Neuron (in vitro differentiated cells): ENCODE results near the gene TSPO2.
"Not testable (repeated sequence)": the region's sequence is repeated elsewhere in the genome, so short reads cannot be mapped to it uniquely, and the experiment has no call there.

Source experiments
- H2AFZ ChIP-seq: one replicate; pipeline ENCODE4 v1.6.1; 2013; ENCODE audit warnings: low read depth, mild to moderate bottlenecking, inconsistent platforms, low read length, moderate library complexity
- H3K27me3 ChIP-seq: one replicate; pipeline ENCODE4 v1.6.1; 2013; ENCODE audit warnings: low read length; ENCODE audit not compliant: insufficient read depth
- H3K36me3 ChIP-seq: one replicate; pipeline ENCODE4 v1.6.1; 2013; ENCODE audit warnings: low read length; ENCODE audit not compliant: insufficient read depth
- H3K4me1 ChIP-seq: one replicate; pipeline ENCODE4 v1.6.1; 2013; ENCODE audit warnings: low read length; ENCODE audit not compliant: insufficient read depth
- H3K4me3 ChIP-seq: 2 replicates; pipeline ENCODE4 v1.5.1; 2013; ENCODE audit warnings: mild to moderate bottlenecking, low read length, moderate library complexity
- H3K9me3 ChIP-seq: one replicate; pipeline ENCODE4 v1.6.1; 2013; ENCODE audit warnings: low read length

The TSPO2 gene

DNA sequence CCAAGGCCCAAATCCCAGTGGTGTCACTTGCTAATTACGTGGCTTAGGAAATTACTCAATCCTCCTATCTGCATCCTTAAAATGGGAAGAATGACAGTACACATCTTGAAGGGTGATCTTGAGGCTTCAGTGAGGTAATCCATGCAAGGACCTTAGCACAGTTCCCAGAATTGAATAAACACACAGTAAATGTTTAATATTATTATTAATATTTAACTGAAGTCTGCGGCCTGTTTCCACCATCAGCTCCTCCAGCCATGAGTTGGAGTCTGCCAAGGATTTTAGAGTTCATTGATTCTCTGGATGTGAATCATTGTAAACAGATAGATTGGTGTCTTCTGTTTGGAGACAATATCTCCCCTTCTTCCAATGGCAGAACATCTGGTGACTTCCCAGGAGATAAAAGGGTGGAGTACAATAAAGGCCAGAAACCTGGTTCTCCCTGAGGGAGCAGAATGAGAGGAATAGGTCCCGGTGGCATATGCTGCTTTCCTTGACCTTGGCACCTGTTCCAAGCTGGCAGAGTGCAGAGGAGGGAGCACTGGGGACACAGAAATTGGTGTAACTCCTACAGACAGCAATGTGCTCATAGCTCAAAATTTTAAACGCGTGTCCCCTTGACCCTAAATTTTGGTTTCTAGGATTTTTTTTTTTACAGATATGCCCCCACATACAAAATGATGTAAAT is 28.7 kb upstream of the TSPO2 start:
- H3K4me1 ChIP-seq = no peaks in the 10 kb centered on the region
- H3K36me3 ChIP-seq = no peaks in the 10 kb centered on the region
- no peaks in the 10 kb centered on the region for H3K9me3 ChIP-seq
- no peak overlapping the region for H2AFZ ChIP-seq
- no peaks in the 10 kb centered on the region for H3K27me3 ChIP-seq
- H3K4me3 ChIP-seq = no peak overlapping the region

- no peaks in the 10 kb centered on the region for H3K36me3 ChIP-seq
- H3K27me3 ChIP-seq = no peaks in the 10 kb centered on the region
- no peaks in the 10 kb centered on the region for H3K4me1 ChIP-seq
- H2AFZ ChIP-seq = no peak overlapping the region
- H3K4me3 ChIP-seq = no peak overlapping the region
- H3K9me3 ChIP-seq = no peaks in the 10 kb centered on the region
Measured at GRCh38 chr6:41014780-41015179, 27.5 kb upstream of the TSPO2 start.

GRCh38 chr6:41015860-41016259 is 26.4 kb upstream of the TSPO2 start:
- H3K36me3 ChIP-seq, H3K4me3 ChIP-seq, H3K4me1 ChIP-seq, H3K27me3 ChIP-seq, H2AFZ ChIP-seq, H3K9me3 ChIP-seq: not testable (repeated sequence)

DNA sequence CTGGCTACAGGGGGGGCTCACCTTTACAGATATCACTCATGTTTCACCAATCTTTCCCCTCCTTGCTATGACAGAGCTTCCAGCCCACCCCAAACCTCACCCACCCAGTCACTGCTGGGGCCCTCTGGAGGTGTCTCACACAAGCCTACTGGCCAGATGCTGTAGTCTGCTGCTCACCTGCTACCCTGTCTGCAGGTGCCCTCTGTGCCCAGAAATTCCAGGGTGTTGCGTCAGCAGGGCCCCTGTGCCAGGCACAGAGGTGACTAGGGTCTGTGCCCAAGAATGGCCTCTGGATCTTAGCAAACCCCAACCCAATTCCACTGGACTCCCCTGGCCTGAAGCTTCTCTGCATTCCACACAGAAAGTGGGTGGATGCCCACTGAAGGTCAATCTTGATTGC is 24.6 kb upstream of the TSPO2 start:
- Histone ChIP-seq H3K4me3 (no peak overlapping the region), H3K9me3 (no peaks in the 10 kb centered on the region), H3K4me1 (no peaks in the 10 kb centered on the region), H3K27me3 (no peaks in the 10 kb centered on the region), H2AFZ (no peak overlapping the region), H3K36me3 (no peaks in the 10 kb centered on the region)

GRCh38 chr6:41021832-41022231 is 20.4 kb upstream of the TSPO2 start:
- Histone ChIP-seq H3K4me1 (no peaks in the 10 kb centered on the region), H3K4me3 (no peak overlapping the region), H3K27me3 (no peaks in the 10 kb centered on the region), H3K36me3 (no peaks in the 10 kb centered on the region), H2AFZ (no peak overlapping the region), H3K9me3 (no peaks in the 10 kb centered on the region)

GRCh38 chr6:41022294-41022693 is 20.0 kb upstream of the TSPO2 start:
- Histone ChIP-seq H3K4me3 (no peak overlapping the region), H3K27me3 (no peaks in the 10 kb centered on the region), H2AFZ (no peak overlapping the region), H3K36me3 (no peaks in the 10 kb centered on the region), H3K9me3 (no peaks in the 10 kb centered on the region), H3K4me1 (peaks cover 4% of the 10 kb centered on the region)

DNA sequence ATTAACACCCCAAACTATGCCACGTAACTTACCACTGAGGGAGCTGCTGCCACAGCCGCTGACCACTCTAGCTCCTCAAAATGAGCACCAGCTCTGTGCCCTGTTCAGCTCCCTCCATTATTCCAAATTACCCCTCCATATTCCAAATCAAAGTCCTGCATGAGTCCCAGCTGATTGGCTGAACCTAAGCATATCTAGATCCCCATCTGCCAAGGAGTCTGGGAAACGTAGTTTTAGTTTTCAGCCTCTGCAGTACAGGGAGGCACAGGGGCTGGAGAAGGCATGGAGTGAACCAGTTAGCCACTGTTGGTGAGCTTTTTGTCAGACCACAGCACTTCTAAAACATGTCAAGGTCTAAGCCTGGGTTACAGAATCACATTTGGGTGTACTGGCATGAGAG is 19.2 kb upstream of the TSPO2 start:
- H3K4me1 ChIP-seq = peaks cover 6% of the 10 kb centered on the region
- H3K9me3 ChIP-seq = no peaks in the 10 kb centered on the region
- no peaks in the 10 kb centered on the region for H3K27me3 ChIP-seq
- no peak overlapping the region for H2AFZ ChIP-seq
- no peaks in the 10 kb centered on the region for H3K36me3 ChIP-seq
- no peak overlapping the region for H3K4me3 ChIP-seq

DNA sequence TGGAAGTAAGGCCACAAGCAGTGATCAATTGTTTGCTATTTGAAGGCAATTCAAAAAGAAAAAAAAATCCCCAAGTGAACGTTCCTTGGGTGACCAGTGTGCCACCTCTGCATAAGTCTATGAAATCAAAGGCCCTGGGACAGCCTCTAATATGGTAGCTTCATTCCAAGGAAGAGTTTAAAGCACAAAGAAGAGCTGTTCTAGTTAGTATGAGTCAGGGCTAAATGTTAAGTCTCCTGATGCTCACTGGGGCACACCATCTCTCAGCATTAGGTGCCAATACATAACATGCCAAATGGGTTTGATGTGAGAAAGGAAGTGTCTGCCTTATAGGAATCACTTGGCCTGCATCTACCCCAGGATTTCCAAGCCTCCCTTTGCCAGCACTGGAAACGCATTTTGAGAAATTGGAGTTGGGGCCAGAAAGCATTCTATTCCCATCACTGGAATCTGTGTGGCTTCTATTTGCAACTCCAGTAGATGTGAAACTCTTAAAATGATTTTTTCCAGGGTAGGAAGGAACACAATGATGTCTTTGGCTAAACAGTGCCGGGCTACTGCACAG is 16.2 kb upstream of the TSPO2 start:
- H2AFZ ChIP-seq = no peak overlapping the region
- H3K27me3 ChIP-seq = no peaks in the 10 kb centered on the region
- H3K36me3 ChIP-seq = no peaks in the 10 kb centered on the region
- no peaks in the 10 kb centered on the region for H3K9me3 ChIP-seq
- H3K4me3 ChIP-seq = no peak overlapping the region
- peaks cover 6% of the 10 kb centered on the region for H3K4me1 ChIP-seq

GRCh38 chr6:41027241-41027640 is 15.0 kb upstream of the TSPO2 start:
- peak overlapping the region; percentile 50 for H3K4me3 ChIP-seq
- H3K4me1 ChIP-seq = peaks cover 6% of the 10 kb centered on the region
- H2AFZ ChIP-seq = peak overlapping the region; percentile 89
- H3K36me3 ChIP-seq = no peaks in the 10 kb centered on the region
- H3K9me3 ChIP-seq = no peaks in the 10 kb centered on the region
- H3K27me3 ChIP-seq = no peaks in the 10 kb centered on the region

GRCh38 chr6:41027799-41028560 is 14.3 kb upstream of the TSPO2 start:
- Histone ChIP-seq H3K9me3 (no peaks in the 10 kb centered on the region), H3K27me3 (no peaks in the 10 kb centered on the region), H3K36me3 (no peaks in the 10 kb centered on the region), H3K4me3 (peak overlapping the region; percentile 50), H2AFZ (peak overlapping the region; percentile 89), H3K4me1 (peaks cover 6% of the 10 kb centered on the region)

- H3K36me3 ChIP-seq = no peaks in the 10 kb centered on the region
- H3K4me1 ChIP-seq = peaks cover 6% of the 10 kb centered on the region
- peak overlapping the region; percentile 50 for H3K4me3 ChIP-seq
- H3K9me3 ChIP-seq = no peaks in the 10 kb centered on the region
- no peaks in the 10 kb centered on the region for H3K27me3 ChIP-seq
- peak overlapping the region; percentile 89 for H2AFZ ChIP-seq
Measured at GRCh38 chr6:41028561-41029412, 13.5 kb upstream of the TSPO2 start.

- Histone ChIP-seq H2AFZ (no peak overlapping the region), H3K4me1 (no peaks in the 10 kb centered on the region), H3K9me3 (no peaks in the 10 kb centered on the region), H3K27me3 (no peaks in the 10 kb centered on the region), H3K4me3 (no peak overlapping the region), H3K36me3 (no peaks in the 10 kb centered on the region)
Measured at GRCh38 chr6:41032830-41033229, 9.4 kb upstream of the TSPO2 start.

GRCh38 chr6:41033776-41034175 is 8.5 kb upstream of the TSPO2 start:
- Histone ChIP-seq H3K9me3 (no peaks in the 10 kb centered on the region), H3K36me3 (no peaks in the 10 kb centered on the region), H3K4me3 (no peak overlapping the region), H3K27me3 (no peaks in the 10 kb centered on the region), H2AFZ (no peak overlapping the region), H3K4me1 (no peaks in the 10 kb centered on the region)
